ENCODE results near the gene QDPR.

DNA sequence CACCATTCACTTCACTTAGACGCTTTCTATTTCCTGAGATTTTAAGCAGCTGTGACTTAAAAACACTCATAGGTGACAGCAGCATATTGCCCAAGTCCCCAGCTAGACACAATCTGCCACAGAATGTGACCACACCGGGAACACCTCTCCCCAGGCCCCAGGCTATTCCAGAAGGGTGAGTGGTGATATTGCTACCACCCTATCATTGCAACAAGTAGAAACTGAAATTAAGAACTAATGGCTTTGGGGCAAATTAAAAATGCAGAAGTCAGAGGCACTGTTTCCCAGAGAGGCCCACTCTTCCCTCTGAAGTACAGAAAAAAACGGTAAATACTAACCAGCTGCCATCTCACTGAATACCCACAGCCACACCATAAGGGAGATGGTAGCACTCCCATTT lies 35.0 kb downstream of the QDPR start:
- TF ChIP-seq, protein P1, sequence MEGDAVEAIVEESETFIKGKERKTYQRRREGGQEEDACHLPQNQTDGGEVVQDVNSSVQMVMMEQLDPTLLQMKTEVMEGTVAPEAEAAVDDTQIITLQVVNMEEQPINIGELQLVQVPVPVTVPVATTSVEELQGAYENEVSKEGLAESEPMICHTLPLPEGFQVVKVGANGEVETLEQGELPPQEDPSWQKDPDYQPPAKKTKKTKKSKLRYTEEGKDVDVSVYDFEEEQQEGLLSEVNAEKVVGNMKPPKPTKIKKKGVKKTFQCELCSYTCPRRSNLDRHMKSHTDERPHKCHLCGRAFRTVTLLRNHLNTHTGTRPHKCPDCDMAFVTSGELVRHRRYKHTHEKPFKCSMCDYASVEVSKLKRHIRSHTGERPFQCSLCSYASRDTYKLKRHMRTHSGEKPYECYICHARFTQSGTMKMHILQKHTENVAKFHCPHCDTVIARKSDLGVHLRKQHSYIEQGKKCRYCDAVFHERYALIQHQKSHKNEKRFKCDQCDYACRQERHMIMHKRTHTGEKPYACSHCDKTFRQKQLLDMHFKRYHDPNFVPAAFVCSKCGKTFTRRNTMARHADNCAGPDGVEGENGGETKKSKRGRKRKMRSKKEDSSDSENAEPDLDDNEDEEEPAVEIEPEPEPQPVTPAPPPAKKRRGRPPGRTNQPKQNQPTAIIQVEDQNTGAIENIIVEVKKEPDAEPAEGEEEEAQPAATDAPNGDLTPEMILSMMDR (IDR thresholded peaks at IDR 0.05; ENCODE audit: borderline replicate concordance, extremely low read depth, low read length, poor library complexity, severe bottlenecking), result no peak
- TF ChIP-seq EZH2 (IDR thresholded peaks at IDR 0.05; ENCODE audit: borderline replicate concordance, low read depth, low read length, severe bottlenecking), result no peak

Data from DND-41 (cell line).